ENCODE results near the gene GSTM1. TPM values are rescaled to one million over a fixed set of nuclear protein-coding genes. Genes with fewer than 3 reads are reported as not detected.

The GSTM1 gene
- total RNA-seq, 1 donor from 2014 or later, result not detected

GRCh38 chr1:109726728-109727373, 39.2 kb downstream of the GSTM1 start:
- DNase-seq, result no peak

GRCh38 chr1:109728870-109729269, 41.3 kb downstream of the GSTM1 start:
- no peak for DNase-seq

GRCh38 chr1:109730666-109731065, 43.0 kb downstream of the GSTM1 start:
- DNase-seq, result no peak

GRCh38 chr1:109732390-109732881, 44.8 kb downstream of the GSTM1 start:
- DNase-seq, result no peak

GRCh38 chr1:109733236-109733870, 45.7 kb downstream of the GSTM1 start:
- DNase-seq, result no peak

- peak; percentile 59 for DNase-seq
These were observed 52.4 kb downstream of the GSTM1 start for GRCh38 chr1:109739738-109740614.

GRCh38 chr1:109740615-109741373, 53.2 kb downstream of the GSTM1 start, which contains the start of gene GSTM3:
Gene GSTM3 (minus strand): TSS chr1:109741038. CDS start chr1:109740287, 751 bp downstream.
- DNase-seq, result no peak

Other genes with a start within 250 kb of the GSTM1 start
- 5.7 TPM for gene SYPL2, start 221.3 kb upstream of the GSTM1 start, total RNA-seq
- gene ATXN7L2, start 203.9 kb upstream of the GSTM1 start, total RNA-seq, result 2.6 TPM
- gene CYB561D1, start 193.7 kb upstream of the GSTM1 start, total RNA-seq, result 4.1 TPM
- gene AMIGO1, start 178.1 kb upstream of the GSTM1 start, total RNA-seq, result 3.5 TPM
- under 0.01 TPM for gene GPR61, start 147.9 kb upstream of the GSTM1 start, total RNA-seq
- gene GNAI3, start 139.2 kb upstream of the GSTM1 start, total RNA-seq, result 11.8 TPM
- not detected for gene GNAT2, start 68.2 kb upstream of the GSTM1 start, total RNA-seq
- gene AMPD2, start 68.0 kb upstream of the GSTM1 start, total RNA-seq, result 29.9 TPM
- 10.2 TPM for gene GSTM4, start 31.7 kb upstream of the GSTM1 start, total RNA-seq
- 68.4 TPM for gene GSTM2, start 19.8 kb upstream of the GSTM1 start, total RNA-seq
- gene GSTM5, start 24.4 kb downstream of the GSTM1 start, total RNA-seq, result 12.3 TPM
- 40.7 TPM for gene GSTM3, start 53.2 kb downstream of the GSTM1 start, total RNA-seq
- not detected for gene EPS8L3, start 76.1 kb downstream of the GSTM1 start, total RNA-seq
- 9.8 TPM for gene CSF1, start 223.0 kb downstream of the GSTM1 start, total RNA-seq